SIG-M5 treated with dmso at 0.1 percent for 504 hours (cell line): ENCODE results near the gene MAD2L2.
A peak's percentile ranks its signal among the peaks of the same experiment; 100 is the strongest.

Source experiments
- DNase-seq: peaks from one replicate; lab custom pipeline; 2025; ENCODE audit not compliant: unreplicated experiment; lab: John Stamatoyannopoulos, UW

MAD2L2 gene

GRCh38 chr1:11705596-11705995, 24.6 kb upstream of the MAD2L2 start:
- no peak for DNase-seq

GRCh38 chr1:11704691-11705475, 23.9 kb upstream of the MAD2L2 start:
- DNase-seq: no peak

- DNase-seq: no peak
Observed at GRCh38 chr1:11704194-11704529, 23.2 kb upstream of the MAD2L2 start.

GRCh38 chr1:11703357-11704193, 22.6 kb upstream of the MAD2L2 start:
- no peak for DNase-seq

GRCh38 chr1:11701981-11702803, 21.2 kb upstream of the MAD2L2 start:
- no peak for DNase-seq

- no peak for DNase-seq
Observed at GRCh38 chr1:11701551-11701961, 20.6 kb upstream of the MAD2L2 start.

- no peak for DNase-seq
Observed at GRCh38 chr1:11700601-11701467, 19.9 kb upstream of the MAD2L2 start.

- DNase-seq: no peak
Observed at GRCh38 chr1:11697893-11698210, 16.9 kb upstream of the MAD2L2 start.

GRCh38 chr1:11697188-11697892, 16.4 kb upstream of the MAD2L2 start:
- no peak for DNase-seq

- no peak for DNase-seq
Observed at GRCh38 chr1:11695861-11696260, 14.9 kb upstream of the MAD2L2 start.

GRCh38 chr1:11693917-11694316, 13.0 kb upstream of the MAD2L2 start:
- no peak for DNase-seq

- DNase-seq: peak; percentile 50
Observed at GRCh38 chr1:11693024-11693590, 12.2 kb upstream of the MAD2L2 start.

GRCh38 chr1:11691928-11692711, 11.2 kb upstream of the MAD2L2 start:
- no peak for DNase-seq

- DNase-seq: no peak
Observed at GRCh38 chr1:11691302-11691914, 10.5 kb upstream of the MAD2L2 start, which contains the start of gene DRAXIN. Gene DRAXIN, plus strand, starts transcription at chr1:11691710. Its CDS starts 14,549 bp downstream, at chr1:11706259.

GRCh38 chr1:11690397-11691301, 9.7 kb upstream of the MAD2L2 start:
- no peak for DNase-seq

- DNase-seq: no peak
Observed at GRCh38 chr1:11688506-11688905, 7.6 kb upstream of the MAD2L2 start.

- no peak for DNase-seq
Observed at GRCh38 chr1:11685210-11685752, 4.3 kb upstream of the MAD2L2 start.
